GM12878 (cell line): ENCODE data around the gene C7orf33. TPM values are rescaled to one million over a fixed set of nuclear protein-coding genes. Genes with fewer than 3 reads are reported as not detected.

ENCODE experiments used
- BCL11A ChIP-seq: IDR thresholded peaks from 2 replicates; pipeline ENCODE4 v1.6.1; 2011; ENCODE audit warnings: low read depth, low read length
- BHLHE40 ChIP-seq, 2 experiments: fragments of 450-650 bp in 1 of 2; IDR thresholded peaks; 2 replicates each; pipeline ENCODE4 v1.6.1; 2011 to 2017; ENCODE audit warnings: low read depth in 2 of 2, borderline replicate concordance in 1 of 2, improper control_type of control experiment in 1 of 2, low read length in 1 of 2, mild to moderate bottlenecking in 1 of 2
- CBFB ChIP-seq: IDR thresholded peaks from 2 replicates; pipeline ENCODE4 v1.6.1; 2016; ENCODE audit warnings: antibody characterized with exemption, low read depth
- IRF4 ChIP-seq: IDR thresholded peaks from 2 replicates; pipeline ENCODE4 v1.6.1; 2011; ENCODE audit warnings: low read depth, low read length
- MXI1 ChIP-seq: fragments of 150-350 bp; IDR thresholded peaks from 2 replicates; pipeline ENCODE4 v1.6.1; 2011; ENCODE audit warnings: low read depth, mild to moderate bottlenecking, inconsistent platforms, low read length, improper control_type of control experiment
- MYB ChIP-seq: fragments of 150-350 bp; IDR thresholded peaks from 2 replicates; pipeline ENCODE4 v1.6.1; 2014; ENCODE audit warnings: mild to moderate bottlenecking, low read depth, low read length, borderline replicate concordance
- NBN ChIP-seq: fragments of 450-650 bp; IDR thresholded peaks from 2 replicates; pipeline ENCODE4 v1.6.1; 2016
- NR2C1 ChIP-seq: fragments of 450-650 bp; IDR thresholded peaks from 2 replicates; pipeline ENCODE4 v1.6.1; 2017; ENCODE audit warnings: antibody characterized with exemption, mild to moderate bottlenecking, moderate library complexity
- PML ChIP-seq: IDR thresholded peaks from 2 replicates; pipeline ENCODE4 v1.6.1; 2012; ENCODE audit warnings: low read length, inconsistent platforms
- POLR2AphosphoS5 ChIP-seq: IDR thresholded peaks from 2 replicates; pipeline ENCODE4 v1.6.1; 2011; ENCODE audit warnings: mild to moderate bottlenecking, low read length, inconsistent platforms
- RAD51 ChIP-seq: fragments of 450-650 bp; IDR thresholded peaks from 2 replicates; pipeline ENCODE4 v1.6.1; 2016; ENCODE audit warnings: moderate library complexity, mild to moderate bottlenecking, inconsistent platforms
- RUNX3 ChIP-seq: IDR thresholded peaks from 2 replicates; pipeline ENCODE4 v1.6.1; 2012; ENCODE audit warnings: low read length, inconsistent platforms
- SIX5 ChIP-seq: IDR thresholded peaks from 2 replicates; pipeline ENCODE4 v1.6.1; 2011; ENCODE audit warnings: mild to moderate bottlenecking, low read depth, low read length, moderate library complexity; ENCODE audit not compliant: severe bottlenecking
- SP1 ChIP-seq: IDR thresholded peaks from one replicate; pipeline ENCODE4 v1.6.1; 2011; ENCODE audit warnings: low read depth, low read length
- SPI1 ChIP-seq: IDR thresholded peaks from 2 replicates; pipeline ENCODE4 v1.6.1; 2011; ENCODE audit warnings: low read depth, mild to moderate bottlenecking, low read length, moderate library complexity, borderline replicate concordance; ENCODE audit not compliant: insufficient read depth
- SREBF2 ChIP-seq: IDR thresholded peaks from 2 replicates; pipeline ENCODE4 v1.6.1; 2012; ENCODE audit warnings: mild to moderate bottlenecking, low read length
- SRF ChIP-seq, 2 experiments: IDR thresholded peaks; 2 replicates each; pipeline ENCODE4 v1.6.1; 2011; ENCODE audit warnings: low read depth in 2 of 2, low read length in 2 of 2, mild to moderate bottlenecking in 1 of 2, moderate library complexity in 1 of 2
- TBL1XR1 ChIP-seq: IDR thresholded peaks from 2 replicates; pipeline ENCODE4 v1.6.1; 2012; ENCODE audit warnings: low read depth, low read length, improper control_type of control experiment
- WRNIP1 ChIP-seq: IDR thresholded peaks from 2 replicates; pipeline ENCODE4 v1.6.1; 2011; ENCODE audit warnings: low read depth, low read length, improper control_type of control experiment, borderline replicate concordance
- YBX1 ChIP-seq: fragments of 450-650 bp; IDR thresholded peaks from 2 replicates; pipeline ENCODE4 v1.6.1; 2016; ENCODE audit warnings: antibody characterized with exemption
- ZNF622 ChIP-seq: fragments of 450-650 bp; IDR thresholded peaks from 2 replicates; pipeline ENCODE4 v1.6.1; 2017; ENCODE audit warnings: mild to moderate bottlenecking, inconsistent platforms
- polyA plus RNA-seq, 11 experiments: library from polyadenylated mRNA; depleted of rRNA in 4 of 11; unstranded in 6 of 11; stranded (reverse) in 5 of 11; fragments of >200 nt; fragmentation: Nextera tagmentation in 4 of 11; fragmentation: Illumina TruSeq in 1 of 11; extraction: Ambion mirVana in 4 of 11; extraction: Trizol in 1 of 11; gene quantifications; 1 replicate in 1 of 11; 2 replicates in 10 of 11; pipeline versions ENCODE4 v1.2.1 to v1.2.3, GENCODE V29; 2011 to 2016; ENCODE audit warnings: inconsistent platforms in 2 of 11, missing spikeins in 2 of 11, low read depth in 1 of 11
- total RNA-seq, 4 experiments: library from RNA; depleted of rRNA in 3 of 4; stranded (reverse); fragments of >200 nt in 3 of 4; fragmentation: Illumina TruSeq in 1 of 4; extraction: Trizol in 1 of 4; gene quantifications; 2 replicates each; pipeline versions ENCODE4 v1.2.1 to v1.2.3, GENCODE V29; 2013 to 2021
- TF ChIP-seq, protein P1 (sequence below): IDR thresholded peaks from 2 replicates; pipeline ENCODE4 v1.6.1; 2011; ENCODE audit warnings: borderline replicate concordance, low read depth, mild to moderate bottlenecking, moderate library complexity, mixed read lengths, low read length; ENCODE audit not compliant: insufficient read depth; ENCODE audit errors: extremely low read length
- TF ChIP-seq, protein P2 (sequence below): IDR thresholded peaks from 2 replicates; pipeline ENCODE4 v1.6.1; 2012; ENCODE audit warnings: mild to moderate bottlenecking, low read depth, low read length
- TF ChIP-seq, protein P3 (sequence below): fragments of 450-650 bp; IDR thresholded peaks from 2 replicates; pipeline ENCODE4 v1.6.1; 2016; ENCODE audit warnings: mild to moderate bottlenecking, moderate library complexity, borderline replicate concordance

The C7orf33 gene
- total and polyA plus RNA-seq, 10 of the 15 experiments (the other 5 are each of a cell fraction or from before 2014, with no cell fraction given): not detected

DNA sequence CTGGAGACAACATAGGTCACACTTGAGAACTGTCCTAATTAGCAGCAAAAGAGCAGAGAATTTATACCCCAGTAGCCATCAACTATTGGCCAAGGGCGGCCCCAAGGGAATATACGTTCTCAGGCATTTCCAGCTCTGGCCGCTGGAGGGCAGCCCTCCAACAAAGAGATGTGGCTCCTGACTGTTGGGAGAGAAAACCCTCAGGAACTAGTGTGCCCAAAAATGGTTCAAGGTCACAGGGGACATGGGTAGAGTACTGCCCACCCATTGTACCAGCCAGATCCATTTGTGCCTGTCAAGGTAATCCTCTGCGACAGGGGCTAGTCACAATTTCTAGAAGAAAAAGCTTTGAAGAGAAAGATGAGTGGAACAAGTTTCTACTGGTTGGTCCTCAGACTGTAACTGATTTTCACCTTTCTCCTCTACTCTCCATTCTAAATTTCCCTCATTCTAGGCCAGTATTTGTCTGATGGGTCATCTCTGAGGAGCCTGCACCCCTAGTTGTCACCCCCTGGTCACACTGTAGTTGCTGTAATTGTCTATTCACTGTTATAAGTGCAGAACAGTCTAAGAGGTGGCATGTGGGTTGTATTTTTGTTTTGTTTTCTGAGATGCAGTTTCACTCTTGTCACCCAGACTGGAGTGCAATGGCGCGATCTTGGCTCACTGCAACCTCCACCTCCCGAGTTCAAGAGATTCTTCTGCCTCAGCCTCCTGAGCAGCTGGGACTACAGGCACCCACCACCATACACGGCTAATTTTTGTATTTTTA, 14.7 kb upstream of the C7orf33 start (continued):
- TF ChIP-seq, protein P1, sequence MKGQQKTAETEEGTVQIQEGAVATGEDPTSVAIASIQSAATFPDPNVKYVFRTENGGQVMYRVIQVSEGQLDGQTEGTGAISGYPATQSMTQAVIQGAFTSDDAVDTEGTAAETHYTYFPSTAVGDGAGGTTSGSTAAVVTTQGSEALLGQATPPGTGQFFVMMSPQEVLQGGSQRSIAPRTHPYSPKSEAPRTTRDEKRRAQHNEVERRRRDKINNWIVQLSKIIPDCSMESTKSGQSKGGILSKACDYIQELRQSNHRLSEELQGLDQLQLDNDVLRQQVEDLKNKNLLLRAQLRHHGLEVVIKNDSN: no peak
- no peak for TF ChIP-seq MXI1
- TF ChIP-seq PML: no peak
- peak; percentile 25 to 81; a peak in 2 of 4 replicates for TF ChIP-seq SRF (IDR thresholded peaks at IDR 0.05; ENCODE audit: low read depth in 2 of 2, low read length in 2 of 2)
- TF ChIP-seq CBFB: no peak
- TF ChIP-seq IRF4: no peak
- TF ChIP-seq POLR2AphosphoS5: no peak
- TF ChIP-seq NBN: no peak
- TF ChIP-seq RUNX3: no peak
- TF ChIP-seq YBX1: no peak
- no peak for TF ChIP-seq ZNF622
- TF ChIP-seq MYB: no peak
- TF ChIP-seq BCL11A: peak; percentile 24; the same call in 1 of the 2 replicates
- no peak for TF ChIP-seq SIX5
- no peak for TF ChIP-seq WRNIP1
- no peak for TF ChIP-seq SREBF2
- TF ChIP-seq SP1: no peak
- no peak for TF ChIP-seq NR2C1
- TF ChIP-seq, protein P2, sequence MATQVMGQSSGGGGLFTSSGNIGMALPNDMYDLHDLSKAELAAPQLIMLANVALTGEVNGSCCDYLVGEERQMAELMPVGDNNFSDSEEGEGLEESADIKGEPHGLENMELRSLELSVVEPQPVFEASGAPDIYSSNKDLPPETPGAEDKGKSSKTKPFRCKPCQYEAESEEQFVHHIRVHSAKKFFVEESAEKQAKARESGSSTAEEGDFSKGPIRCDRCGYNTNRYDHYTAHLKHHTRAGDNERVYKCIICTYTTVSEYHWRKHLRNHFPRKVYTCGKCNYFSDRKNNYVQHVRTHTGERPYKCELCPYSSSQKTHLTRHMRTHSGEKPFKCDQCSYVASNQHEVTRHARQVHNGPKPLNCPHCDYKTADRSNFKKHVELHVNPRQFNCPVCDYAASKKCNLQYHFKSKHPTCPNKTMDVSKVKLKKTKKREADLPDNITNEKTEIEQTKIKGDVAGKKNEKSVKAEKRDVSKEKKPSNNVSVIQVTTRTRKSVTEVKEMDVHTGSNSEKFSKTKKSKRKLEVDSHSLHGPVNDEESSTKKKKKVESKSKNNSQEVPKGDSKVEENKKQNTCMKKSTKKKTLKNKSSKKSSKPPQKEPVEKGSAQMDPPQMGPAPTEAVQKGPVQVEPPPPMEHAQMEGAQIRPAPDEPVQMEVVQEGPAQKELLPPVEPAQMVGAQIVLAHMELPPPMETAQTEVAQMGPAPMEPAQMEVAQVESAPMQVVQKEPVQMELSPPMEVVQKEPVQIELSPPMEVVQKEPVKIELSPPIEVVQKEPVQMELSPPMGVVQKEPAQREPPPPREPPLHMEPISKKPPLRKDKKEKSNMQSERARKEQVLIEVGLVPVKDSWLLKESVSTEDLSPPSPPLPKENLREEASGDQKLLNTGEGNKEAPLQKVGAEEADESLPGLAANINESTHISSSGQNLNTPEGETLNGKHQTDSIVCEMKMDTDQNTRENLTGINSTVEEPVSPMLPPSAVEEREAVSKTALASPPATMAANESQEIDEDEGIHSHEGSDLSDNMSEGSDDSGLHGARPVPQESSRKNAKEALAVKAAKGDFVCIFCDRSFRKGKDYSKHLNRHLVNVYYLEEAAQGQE: no peak
- TF ChIP-seq RAD51: no peak
- no peak for TF ChIP-seq TBL1XR1
- TF ChIP-seq, protein P3, sequence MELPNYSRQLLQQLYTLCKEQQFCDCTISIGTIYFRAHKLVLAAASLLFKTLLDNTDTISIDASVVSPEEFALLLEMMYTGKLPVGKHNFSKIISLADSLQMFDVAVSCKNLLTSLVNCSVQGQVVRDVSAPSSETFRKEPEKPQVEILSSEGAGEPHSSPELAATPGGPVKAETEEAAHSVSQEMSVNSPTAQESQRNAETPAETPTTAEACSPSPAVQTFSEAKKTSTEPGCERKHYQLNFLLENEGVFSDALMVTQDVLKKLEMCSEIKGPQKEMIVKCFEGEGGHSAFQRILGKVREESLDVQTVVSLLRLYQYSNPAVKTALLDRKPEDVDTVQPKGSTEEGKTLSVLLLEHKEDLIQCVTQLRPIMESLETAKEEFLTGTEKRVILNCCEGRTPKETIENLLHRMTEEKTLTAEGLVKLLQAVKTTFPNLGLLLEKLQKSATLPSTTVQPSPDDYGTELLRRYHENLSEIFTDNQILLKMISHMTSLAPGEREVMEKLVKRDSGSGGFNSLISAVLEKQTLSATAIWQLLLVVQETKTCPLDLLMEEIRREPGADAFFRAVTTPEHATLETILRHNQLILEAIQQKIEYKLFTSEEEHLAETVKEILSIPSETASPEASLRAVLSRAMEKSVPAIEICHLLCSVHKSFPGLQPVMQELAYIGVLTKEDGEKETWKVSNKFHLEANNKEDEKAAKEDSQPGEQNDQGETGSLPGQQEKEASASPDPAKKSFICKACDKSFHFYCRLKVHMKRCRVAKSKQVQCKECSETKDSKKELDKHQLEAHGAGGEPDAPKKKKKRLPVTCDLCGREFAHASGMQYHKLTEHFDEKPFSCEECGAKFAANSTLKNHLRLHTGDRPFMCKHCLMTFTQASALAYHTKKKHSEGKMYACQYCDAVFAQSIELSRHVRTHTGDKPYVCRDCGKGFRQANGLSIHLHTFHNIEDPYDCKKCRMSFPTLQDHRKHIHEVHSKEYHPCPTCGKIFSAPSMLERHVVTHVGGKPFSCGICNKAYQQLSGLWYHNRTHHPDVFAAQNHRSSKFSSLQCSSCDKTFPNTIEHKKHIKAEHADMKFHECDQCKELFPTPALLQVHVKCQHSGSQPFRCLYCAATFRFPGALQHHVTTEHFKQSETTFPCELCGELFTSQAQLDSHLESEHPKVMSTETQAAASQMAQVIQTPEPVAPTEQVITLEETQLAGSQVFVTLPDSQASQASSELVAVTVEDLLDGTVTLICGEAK: no peak
- TF ChIP-seq SPI1: no peak
- no peak for TF ChIP-seq BHLHE40 (IDR thresholded peaks at IDR 0.05; ENCODE audit: borderline replicate concordance in 1 of 2, low read depth in 2 of 2, low read length in 1 of 2)
